ENCODE results near the gene L3MBTL4. TPM values are rescaled to one million over a fixed set of nuclear protein-coding genes. Genes with fewer than 3 reads are reported as not detected.

L3MBTL4 gene
- total and polyA plus RNA-seq, 10 of the 15 experiments (the other 5 are each of a cell fraction or from before 2014, with no cell fraction given), result 1.3 to 8.7 (median 3.8) TPM

- TF ChIP-seq E4F1 (IDR thresholded peaks at IDR 0.05; ENCODE audit: borderline replicate concordance, partially characterized antibody) (no peak), USF2 (IDR thresholded peaks at IDR 0.05; ENCODE audit: borderline replicate concordance, low read depth, low read length) (no peak)
Measured at GRCh38 chr18:6441200-6441599, 26.5 kb upstream of the L3MBTL4 start (continued).

GRCh38 chr18:6437937-6438818, 23.5 kb upstream of the L3MBTL4 start:
- no peaks in the 10 kb centered on the region for H4K20me1 ChIP-seq (ENCODE audit: control insufficient read depth, insufficient read depth)
- no peak overlapping the region for H3K4me3 ChIP-seq
- no peak for DNase-seq (ENCODE audit: low read depth, low spot score)
- no peaks in the 10 kb centered on the region for H3K36me3 ChIP-seq (ENCODE audit: control insufficient read depth in 2 of 2, insufficient read depth in 2 of 2, low read length in 1 of 2)
- no peak overlapping the region for H2AFZ ChIP-seq (ENCODE audit: control insufficient read depth, low read depth, low read length)
- H3K79me2 ChIP-seq (ENCODE audit: control insufficient read depth, insufficient read depth, low read length), result no peaks in the 10 kb centered on the region
- in situ Hi-C loops (cut with MboI) (no loop called here), intact Hi-C loops (cut with micrococcal nuclease; ENCODE audit: unreplicated experiment) (no loop called here)
- ATAC-seq, result no peak
- no peak overlapping the region for H3K9ac ChIP-seq (ENCODE audit: control insufficient read depth, insufficient read depth, low read length)
- CTCF ChIA-PET, result no interaction called here
- 55% methylated on average over 13 of the region's 13 CpGs for WGBS (ENCODE audit: insufficient coverage, insufficient replicate concordance, low lambda C conversion rate, missing lambda C conversion rate)
- no peaks in the 10 kb centered on the region for H3K27me3 ChIP-seq (replicated peaks in 1 of 2; ENCODE audit: control insufficient read depth in 2 of 2, insufficient read depth in 2 of 2, low read length in 1 of 2)
- TF ChIP-seq BRCA1 (IDR thresholded peaks at IDR 0.05; ENCODE audit: low read depth, low read length) (no peak), EZH2 (IDR thresholded peaks at IDR 0.05; ENCODE audit: borderline replicate concordance, control insufficient read depth, low read depth, low read length) (no peak), FOXK2 (IDR thresholded peaks at IDR 0.05) (no peak), KLF5 (IDR thresholded peaks at IDR 0.05; ENCODE audit: partially characterized antibody) (no peak), STAT1 (conservative IDR thresholded peaks at IDR 0.05) (no peak), NFIC (IDR thresholded peaks at IDR 0.05; ENCODE audit: low read depth, low read length) (0 out of 2 replicates have a peak, but pooled peaks have one; percentile 28), RUNX3 (IDR thresholded peaks at IDR 0.05; ENCODE audit: low read length) (peak; percentile 56)
- TF ChIP-seq, protein P1, sequence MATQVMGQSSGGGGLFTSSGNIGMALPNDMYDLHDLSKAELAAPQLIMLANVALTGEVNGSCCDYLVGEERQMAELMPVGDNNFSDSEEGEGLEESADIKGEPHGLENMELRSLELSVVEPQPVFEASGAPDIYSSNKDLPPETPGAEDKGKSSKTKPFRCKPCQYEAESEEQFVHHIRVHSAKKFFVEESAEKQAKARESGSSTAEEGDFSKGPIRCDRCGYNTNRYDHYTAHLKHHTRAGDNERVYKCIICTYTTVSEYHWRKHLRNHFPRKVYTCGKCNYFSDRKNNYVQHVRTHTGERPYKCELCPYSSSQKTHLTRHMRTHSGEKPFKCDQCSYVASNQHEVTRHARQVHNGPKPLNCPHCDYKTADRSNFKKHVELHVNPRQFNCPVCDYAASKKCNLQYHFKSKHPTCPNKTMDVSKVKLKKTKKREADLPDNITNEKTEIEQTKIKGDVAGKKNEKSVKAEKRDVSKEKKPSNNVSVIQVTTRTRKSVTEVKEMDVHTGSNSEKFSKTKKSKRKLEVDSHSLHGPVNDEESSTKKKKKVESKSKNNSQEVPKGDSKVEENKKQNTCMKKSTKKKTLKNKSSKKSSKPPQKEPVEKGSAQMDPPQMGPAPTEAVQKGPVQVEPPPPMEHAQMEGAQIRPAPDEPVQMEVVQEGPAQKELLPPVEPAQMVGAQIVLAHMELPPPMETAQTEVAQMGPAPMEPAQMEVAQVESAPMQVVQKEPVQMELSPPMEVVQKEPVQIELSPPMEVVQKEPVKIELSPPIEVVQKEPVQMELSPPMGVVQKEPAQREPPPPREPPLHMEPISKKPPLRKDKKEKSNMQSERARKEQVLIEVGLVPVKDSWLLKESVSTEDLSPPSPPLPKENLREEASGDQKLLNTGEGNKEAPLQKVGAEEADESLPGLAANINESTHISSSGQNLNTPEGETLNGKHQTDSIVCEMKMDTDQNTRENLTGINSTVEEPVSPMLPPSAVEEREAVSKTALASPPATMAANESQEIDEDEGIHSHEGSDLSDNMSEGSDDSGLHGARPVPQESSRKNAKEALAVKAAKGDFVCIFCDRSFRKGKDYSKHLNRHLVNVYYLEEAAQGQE (IDR thresholded peaks at IDR 0.05; ENCODE audit: low read depth, low read length), result no peak
- H3K9me3 ChIP-seq (replicated peaks; ENCODE audit: control insufficient read depth, insufficient read depth, low read length), result no peaks in the 10 kb centered on the region
- H3K27ac ChIP-seq (ENCODE audit: control insufficient read depth, insufficient read depth), result no peak overlapping the region
- BruUV-seq (replicated peaks), result no TSS peak
- POLR2A ChIA-PET, result no interaction called here
- SMC1A ChIA-PET (ENCODE audit: uncharacterized antibody, unreplicated experiment), result no interaction called here
- H3K4me2 ChIP-seq (ENCODE audit: control insufficient read depth, insufficient read depth), result peak overlapping the region; percentile 64
- RAD21 ChIA-PET (ENCODE audit: unreplicated experiment), result no interaction called here
- peaks cover 13% of the 10 kb centered on the region for H3K4me1 ChIP-seq (ENCODE audit: control insufficient read depth, insufficient read depth, low read length)
- FAIRE-seq, result peak; percentile 62
